Stimulated activated effector memory CD8-positive, alpha-beta T cell treated with anti-CD3 and anti-CD28 coated beads, Interleukin-12 subunit alpha, Interleukin-12 subunit beta, amount 100 ng/mL, for 72 hours (primary cell): Measurements from ENCODE around the gene VTI1A.

Experiments used
- ATAC-seq: fragments of 150-1000 bp; cut with Tn5 transposase; 2 replicates; pipeline ENCODE4 v1.10.0; 2021
- DNase-seq, 2 donors: peaks; one replicate each; pipeline ENCODE4 v3.0.0; 2021 to 2022; ENCODE audit warnings: low spot score in 2 of 2
- H3K27ac Mint-ChIP-seq: one replicate; pipeline ENCODE4 v1.8.0; 2022; ENCODE audit warnings: mild to moderate bottlenecking, mixed read lengths
- H3K36me3 Mint-ChIP-seq: one replicate; pipeline ENCODE4 v1.8.0; 2022; ENCODE audit warnings: mild to moderate bottlenecking, mixed read lengths
- H3K4me1 Mint-ChIP-seq: one replicate; pipeline ENCODE4 v1.8.0; 2022; ENCODE audit warnings: mixed read lengths
- H3K4me3 Mint-ChIP-seq: one replicate; pipeline ENCODE4 v1.8.0; 2022; ENCODE audit warnings: mild to moderate bottlenecking, mixed read lengths
- H3K9me3 Mint-ChIP-seq: one replicate; pipeline ENCODE4 v1.8.0; 2022; ENCODE audit warnings: mixed read lengths

The VTI1A gene

GRCh38 chr10:112696592-112696991, 249.6 kb downstream of the VTI1A start:
- no peak overlapping the region for H3K4me3 Mint-ChIP-seq
- ATAC-seq (no peak), DNase-seq (no peak)
- H3K9me3 Mint-ChIP-seq: no peaks in the 10 kb centered on the region
- H3K36me3 Mint-ChIP-seq: peaks cover 17% of the 10 kb centered on the region
- H3K27ac Mint-ChIP-seq: no peak overlapping the region
- no peaks in the 10 kb centered on the region for H3K4me1 Mint-ChIP-seq

- no peak for DNase-seq
- no peak for ATAC-seq
- Mint-ChIP-seq H3K27ac (no peak overlapping the region), H3K9me3 (no peaks in the 10 kb centered on the region), H3K4me1 (no peaks in the 10 kb centered on the region), H3K36me3 (peaks cover 8% of the 10 kb centered on the region), H3K4me3 (no peak overlapping the region)
Observed at GRCh38 chr10:112698133-112698817, 251.3 kb downstream of the VTI1A start.

- Mint-ChIP-seq H3K27ac (no peak overlapping the region), H3K36me3 (peaks cover 8% of the 10 kb centered on the region), H3K4me3 (no peak overlapping the region), H3K4me1 (no peaks in the 10 kb centered on the region), H3K9me3 (no peaks in the 10 kb centered on the region)
- no peak for ATAC-seq
- DNase-seq: no peak
Observed at GRCh38 chr10:112698818-112699164, 251.8 kb downstream of the VTI1A start.

GRCh38 chr10:112700215-112700671, 253.2 kb downstream of the VTI1A start:
- Mint-ChIP-seq H3K27ac (no peak overlapping the region), H3K36me3 (peaks cover 8% of the 10 kb centered on the region), H3K9me3 (no peaks in the 10 kb centered on the region), H3K4me1 (no peaks in the 10 kb centered on the region), H3K4me3 (no peak overlapping the region)
- ATAC-seq (no peak), DNase-seq (no peak)

- Mint-ChIP-seq H3K4me1 (no peaks in the 10 kb centered on the region), H3K36me3 (peaks cover 8% of the 10 kb centered on the region), H3K27ac (no peak overlapping the region), H3K4me3 (no peak overlapping the region), H3K9me3 (no peaks in the 10 kb centered on the region)
- ATAC-seq (no peak), DNase-seq (no peak)
Observed at GRCh38 chr10:112701211-112701877, 254.3 kb downstream of the VTI1A start.

GRCh38 chr10:112701878-112702255, 254.9 kb downstream of the VTI1A start:
- H3K9me3 Mint-ChIP-seq: no peaks in the 10 kb centered on the region
- ATAC-seq (no peak), DNase-seq (no peak)
- H3K4me1 Mint-ChIP-seq: no peaks in the 10 kb centered on the region
- H3K27ac Mint-ChIP-seq: no peak overlapping the region
- peaks cover 7% of the 10 kb centered on the region for H3K36me3 Mint-ChIP-seq
- H3K4me3 Mint-ChIP-seq: no peak overlapping the region

GRCh38 chr10:112706577-112706976, 259.6 kb downstream of the VTI1A start:
- peaks cover 3% of the 10 kb centered on the region for H3K4me1 Mint-ChIP-seq
- ATAC-seq (no peak), DNase-seq (no peak)
- no peaks in the 10 kb centered on the region for H3K9me3 Mint-ChIP-seq
- H3K4me3 Mint-ChIP-seq: no peak overlapping the region
- H3K36me3 Mint-ChIP-seq: no peaks in the 10 kb centered on the region
- no peak overlapping the region for H3K27ac Mint-ChIP-seq

GRCh38 chr10:112708461-112708860, 261.4 kb downstream of the VTI1A start:
- DNase-seq (no peak), ATAC-seq (no peak)
- Mint-ChIP-seq H3K9me3 (no peaks in the 10 kb centered on the region), H3K36me3 (no peaks in the 10 kb centered on the region), H3K27ac (no peak overlapping the region), H3K4me3 (no peak overlapping the region), H3K4me1 (peaks cover 9% of the 10 kb centered on the region)

- Mint-ChIP-seq H3K9me3 (no peaks in the 10 kb centered on the region), H3K36me3 (peaks cover 8% of the 10 kb centered on the region), H3K4me1 (peaks cover 9% of the 10 kb centered on the region), H3K4me3 (no peak overlapping the region), H3K27ac (no peak overlapping the region)
- DNase-seq (no peak), ATAC-seq (no peak)
Observed at GRCh38 chr10:112710528-112710927, 263.5 kb downstream of the VTI1A start.

- no peak for ATAC-seq
- no peak overlapping the region for H3K4me3 Mint-ChIP-seq
- peaks cover 15% of the 10 kb centered on the region for H3K36me3 Mint-ChIP-seq
- peaks cover 9% of the 10 kb centered on the region for H3K4me1 Mint-ChIP-seq
- no peak for DNase-seq
- no peaks in the 10 kb centered on the region for H3K9me3 Mint-ChIP-seq
- H3K27ac Mint-ChIP-seq: peak overlapping the region; percentile 20
Observed at GRCh38 chr10:112711366-112711765, 264.4 kb downstream of the VTI1A start.

- ATAC-seq (no peak), DNase-seq (no peak)
- no peaks in the 10 kb centered on the region for H3K9me3 Mint-ChIP-seq
- H3K4me1 Mint-ChIP-seq: peaks cover 9% of the 10 kb centered on the region
- no peak overlapping the region for H3K4me3 Mint-ChIP-seq
- no peak overlapping the region for H3K27ac Mint-ChIP-seq
- H3K36me3 Mint-ChIP-seq: peaks cover 15% of the 10 kb centered on the region
Observed at GRCh38 chr10:112712536-112712935, 265.5 kb downstream of the VTI1A start.

- Mint-ChIP-seq H3K4me3 (no peak overlapping the region), H3K9me3 (no peaks in the 10 kb centered on the region), H3K36me3 (peaks cover 15% of the 10 kb centered on the region), H3K4me1 (peaks cover 9% of the 10 kb centered on the region), H3K27ac (no peak overlapping the region)
- DNase-seq (no peak), ATAC-seq (no peak)
Observed at GRCh38 chr10:112713411-112713810, 266.4 kb downstream of the VTI1A start.

GRCh38 chr10:112715581-112715980, 268.6 kb downstream of the VTI1A start:
- DNase-seq: no peak
- H3K9me3 Mint-ChIP-seq: no peaks in the 10 kb centered on the region
- ATAC-seq: no peak
- peaks cover 9% of the 10 kb centered on the region for H3K4me1 Mint-ChIP-seq
- no peak overlapping the region for H3K4me3 Mint-ChIP-seq
- peaks cover 15% of the 10 kb centered on the region for H3K36me3 Mint-ChIP-seq
- H3K27ac Mint-ChIP-seq: peak overlapping the region; percentile 47

GRCh38 chr10:112716076-112716475, 269.1 kb downstream of the VTI1A start:
- Mint-ChIP-seq H3K4me1 (peaks cover 9% of the 10 kb centered on the region), H3K36me3 (peaks cover 15% of the 10 kb centered on the region), H3K9me3 (no peaks in the 10 kb centered on the region), H3K27ac (peak overlapping the region; percentile 47), H3K4me3 (no peak overlapping the region)
- no peak for DNase-seq
- ATAC-seq: no peak

GRCh38 chr10:112716924-112717413, 270.0 kb downstream of the VTI1A start:
- no peak overlapping the region for H3K4me3 Mint-ChIP-seq
- H3K36me3 Mint-ChIP-seq: peaks cover 15% of the 10 kb centered on the region
- H3K4me1 Mint-ChIP-seq: peaks cover 2% of the 10 kb centered on the region
- no peaks in the 10 kb centered on the region for H3K9me3 Mint-ChIP-seq
- H3K27ac Mint-ChIP-seq: no peak overlapping the region
- no peak for ATAC-seq
- no peak for DNase-seq

- peaks cover 11% of the 10 kb centered on the region for H3K36me3 Mint-ChIP-seq
- no peak overlapping the region for H3K27ac Mint-ChIP-seq
- ATAC-seq: no peak
- no peaks in the 10 kb centered on the region for H3K4me1 Mint-ChIP-seq
- H3K9me3 Mint-ChIP-seq: no peaks in the 10 kb centered on the region
- no peak for DNase-seq
- no peak overlapping the region for H3K4me3 Mint-ChIP-seq
Observed at GRCh38 chr10:112720178-112720577, 273.2 kb downstream of the VTI1A start.
